NB4 (cell line): ENCODE measurements around the gene CPNE2.

Source experiments
- MYC ChIP-seq: IDR thresholded peaks from 2 replicates; pipeline ENCODE4 v1.6.1; 2011; ENCODE audit warnings: low read depth, low read length
- POLR2A ChIP-seq: IDR thresholded peaks from 2 replicates; pipeline ENCODE4 v1.6.1; 2011; ENCODE audit warnings: mild to moderate bottlenecking; ENCODE audit not compliant: insufficient read length; ENCODE audit errors: extremely low read depth
- TF ChIP-seq, protein P1 (sequence below): IDR thresholded peaks from 2 replicates; pipeline ENCODE4 v1.6.1; 2011; ENCODE audit warnings: low read depth, low read length
- TF ChIP-seq, protein P2 (sequence below): IDR thresholded peaks from one replicate; pipeline ENCODE4 v1.5.1; 2012; ENCODE audit warnings: low read depth, low read length

DNA sequence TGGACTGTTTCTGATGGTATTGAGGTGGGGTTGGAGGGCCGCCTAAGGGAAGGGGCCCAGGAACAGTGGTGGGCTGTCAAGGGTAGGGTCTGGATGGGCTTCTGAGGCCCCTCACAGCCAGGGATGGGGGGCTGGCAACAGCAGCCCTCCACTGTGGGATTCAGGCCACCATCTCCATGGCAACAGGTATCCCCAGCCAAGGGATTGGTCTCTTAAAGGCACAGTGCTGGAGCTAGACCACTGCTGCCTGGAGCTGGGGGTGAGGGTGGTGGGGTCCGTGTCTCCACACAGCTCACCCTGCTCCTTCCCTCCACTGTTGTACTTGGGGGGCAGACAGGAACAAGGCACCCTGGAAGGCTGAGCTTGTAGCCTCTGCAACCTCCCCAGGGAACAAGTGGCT, 51.6 kb downstream of the CPNE2 start:
- TF ChIP-seq, protein P1, sequence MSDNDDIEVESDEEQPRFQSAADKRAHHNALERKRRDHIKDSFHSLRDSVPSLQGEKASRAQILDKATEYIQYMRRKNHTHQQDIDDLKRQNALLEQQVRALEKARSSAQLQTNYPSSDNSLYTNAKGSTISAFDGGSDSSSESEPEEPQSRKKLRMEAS: no peak
- TF ChIP-seq, protein P2, sequence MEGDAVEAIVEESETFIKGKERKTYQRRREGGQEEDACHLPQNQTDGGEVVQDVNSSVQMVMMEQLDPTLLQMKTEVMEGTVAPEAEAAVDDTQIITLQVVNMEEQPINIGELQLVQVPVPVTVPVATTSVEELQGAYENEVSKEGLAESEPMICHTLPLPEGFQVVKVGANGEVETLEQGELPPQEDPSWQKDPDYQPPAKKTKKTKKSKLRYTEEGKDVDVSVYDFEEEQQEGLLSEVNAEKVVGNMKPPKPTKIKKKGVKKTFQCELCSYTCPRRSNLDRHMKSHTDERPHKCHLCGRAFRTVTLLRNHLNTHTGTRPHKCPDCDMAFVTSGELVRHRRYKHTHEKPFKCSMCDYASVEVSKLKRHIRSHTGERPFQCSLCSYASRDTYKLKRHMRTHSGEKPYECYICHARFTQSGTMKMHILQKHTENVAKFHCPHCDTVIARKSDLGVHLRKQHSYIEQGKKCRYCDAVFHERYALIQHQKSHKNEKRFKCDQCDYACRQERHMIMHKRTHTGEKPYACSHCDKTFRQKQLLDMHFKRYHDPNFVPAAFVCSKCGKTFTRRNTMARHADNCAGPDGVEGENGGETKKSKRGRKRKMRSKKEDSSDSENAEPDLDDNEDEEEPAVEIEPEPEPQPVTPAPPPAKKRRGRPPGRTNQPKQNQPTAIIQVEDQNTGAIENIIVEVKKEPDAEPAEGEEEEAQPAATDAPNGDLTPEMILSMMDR: no peak
- TF ChIP-seq POLR2A (no peak), MYC (no peak)
